ENCODE measurements around the gene LCN6. TPM values are rescaled to one million over a fixed set of nuclear protein-coding genes. Genes with fewer than 3 reads are reported as not detected.

LCN6 gene
- total and polyA plus RNA-seq, 10 of the 15 experiments (the other 5 are each of a cell fraction or from before 2014, with no cell fraction given): not detected

DNA sequence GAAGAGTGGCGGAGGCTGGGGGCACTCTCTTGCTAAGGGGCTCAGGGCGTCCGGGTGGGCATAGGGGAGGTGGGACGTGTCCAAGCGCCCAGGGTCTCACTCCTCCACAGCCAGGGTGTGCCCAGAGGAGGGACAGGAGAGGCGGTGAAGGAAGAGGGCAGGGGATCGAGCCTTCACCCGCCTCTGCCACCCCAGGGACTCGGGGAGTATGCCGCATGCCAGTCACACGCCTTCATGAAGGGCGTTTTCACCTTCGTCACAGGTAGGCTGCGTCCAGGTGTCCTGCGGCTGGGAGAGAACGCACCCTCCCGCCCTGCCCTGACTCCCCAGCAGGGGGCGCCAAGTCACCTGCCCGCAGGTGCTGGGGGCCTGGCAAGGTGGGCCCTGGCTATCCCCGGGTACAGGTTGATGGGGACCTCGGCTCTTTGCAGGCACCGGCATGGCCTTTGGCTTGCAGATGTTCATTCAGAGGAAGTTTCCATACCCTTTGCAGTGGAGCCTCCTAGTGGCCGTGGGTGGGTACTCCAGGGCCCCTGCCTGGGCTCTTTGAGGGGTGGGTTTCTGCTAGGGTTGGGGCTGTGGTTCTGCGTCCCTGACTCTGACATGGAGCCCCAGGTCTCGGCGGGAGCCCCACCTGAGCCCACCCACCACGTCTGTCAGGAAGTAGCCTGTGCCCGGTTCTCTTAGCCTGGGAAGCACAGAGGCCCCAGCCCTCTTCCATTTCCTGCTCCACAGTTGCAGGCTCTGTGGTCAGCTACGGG is 43.4 kb upstream of the LCN6 start (continued):
- TF ChIP-seq TAF1 (IDR thresholded peaks at IDR 0.05; ENCODE audit: borderline replicate concordance, low read depth, low read length) (no peak), TBL1XR1 (IDR thresholded peaks at IDR 0.05; ENCODE audit: low read depth, low read length) (no peak), HDGF (IDR thresholded peaks at IDR 0.05) (peak; percentile 27; the same call in 1 of the 2 replicates), PML (IDR thresholded peaks at IDR 0.05; ENCODE audit: low read length) (no peak), IKZF1 (conservative IDR thresholded peaks at IDR 0.05) (peak; percentile 9; the same call in 1 of the 2 replicates), GATAD2B (conservative IDR thresholded peaks at IDR 0.05; ENCODE audit: low read depth) (no peak), MEF2B (IDR thresholded peaks at IDR 0.05; ENCODE audit: partially characterized antibody, poor library complexity, severe bottlenecking) (no peak), NBN (IDR thresholded peaks at IDR 0.05) (peak; percentile 68), CBX3 (IDR thresholded peaks at IDR 0.05; ENCODE audit: borderline replicate concordance, low read depth) (no peak), SMAD1 (IDR thresholded peaks at IDR 0.05; ENCODE audit: low read depth, partially characterized antibody) (no peak), RAD21 (IDR thresholded peaks at IDR 0.05; ENCODE audit: insufficient read depth, low read depth, low read length) (peak; percentile 35; the same call in 1 of the 2 replicates)
- TF ChIP-seq, protein P1, sequence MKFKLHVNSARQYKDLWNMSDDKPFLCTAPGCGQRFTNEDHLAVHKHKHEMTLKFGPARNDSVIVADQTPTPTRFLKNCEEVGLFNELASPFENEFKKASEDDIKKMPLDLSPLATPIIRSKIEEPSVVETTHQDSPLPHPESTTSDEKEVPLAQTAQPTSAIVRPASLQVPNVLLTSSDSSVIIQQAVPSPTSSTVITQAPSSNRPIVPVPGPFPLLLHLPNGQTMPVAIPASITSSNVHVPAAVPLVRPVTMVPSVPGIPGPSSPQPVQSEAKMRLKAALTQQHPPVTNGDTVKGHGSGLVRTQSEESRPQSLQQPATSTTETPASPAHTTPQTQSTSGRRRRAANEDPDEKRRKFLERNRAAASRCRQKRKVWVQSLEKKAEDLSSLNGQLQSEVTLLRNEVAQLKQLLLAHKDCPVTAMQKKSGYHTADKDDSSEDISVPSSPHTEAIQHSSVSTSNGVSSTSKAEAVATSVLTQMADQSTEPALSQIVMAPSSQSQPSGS (IDR thresholded peaks at IDR 0.05; ENCODE audit: low read length): no peak
- TF ChIP-seq, protein P2, sequence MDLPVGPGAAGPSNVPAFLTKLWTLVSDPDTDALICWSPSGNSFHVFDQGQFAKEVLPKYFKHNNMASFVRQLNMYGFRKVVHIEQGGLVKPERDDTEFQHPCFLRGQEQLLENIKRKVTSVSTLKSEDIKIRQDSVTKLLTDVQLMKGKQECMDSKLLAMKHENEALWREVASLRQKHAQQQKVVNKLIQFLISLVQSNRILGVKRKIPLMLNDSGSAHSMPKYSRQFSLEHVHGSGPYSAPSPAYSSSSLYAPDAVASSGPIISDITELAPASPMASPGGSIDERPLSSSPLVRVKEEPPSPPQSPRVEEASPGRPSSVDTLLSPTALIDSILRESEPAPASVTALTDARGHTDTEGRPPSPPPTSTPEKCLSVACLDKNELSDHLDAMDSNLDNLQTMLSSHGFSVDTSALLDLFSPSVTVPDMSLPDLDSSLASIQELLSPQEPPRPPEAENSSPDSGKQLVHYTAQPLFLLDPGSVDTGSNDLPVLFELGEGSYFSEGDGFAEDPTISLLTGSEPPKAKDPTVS (IDR thresholded peaks at IDR 0.05; ENCODE audit: low read depth, low read length): no peak
- TF ChIP-seq, protein P3, sequence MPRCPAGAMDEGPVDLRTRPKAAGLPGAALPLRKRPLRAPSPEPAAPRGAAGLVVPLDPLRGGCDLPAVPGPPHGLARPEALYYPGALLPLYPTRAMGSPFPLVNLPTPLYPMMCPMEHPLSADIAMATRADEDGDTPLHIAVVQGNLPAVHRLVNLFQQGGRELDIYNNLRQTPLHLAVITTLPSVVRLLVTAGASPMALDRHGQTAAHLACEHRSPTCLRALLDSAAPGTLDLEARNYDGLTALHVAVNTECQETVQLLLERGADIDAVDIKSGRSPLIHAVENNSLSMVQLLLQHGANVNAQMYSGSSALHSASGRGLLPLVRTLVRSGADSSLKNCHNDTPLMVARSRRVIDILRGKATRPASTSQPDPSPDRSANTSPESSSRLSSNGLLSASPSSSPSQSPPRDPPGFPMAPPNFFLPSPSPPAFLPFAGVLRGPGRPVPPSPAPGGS (IDR thresholded peaks at IDR 0.05; ENCODE audit: borderline replicate concordance, insufficient read depth, low read depth, low read length, poor library complexity, severe bottlenecking): no peak
- TF ChIP-seq, protein P4, sequence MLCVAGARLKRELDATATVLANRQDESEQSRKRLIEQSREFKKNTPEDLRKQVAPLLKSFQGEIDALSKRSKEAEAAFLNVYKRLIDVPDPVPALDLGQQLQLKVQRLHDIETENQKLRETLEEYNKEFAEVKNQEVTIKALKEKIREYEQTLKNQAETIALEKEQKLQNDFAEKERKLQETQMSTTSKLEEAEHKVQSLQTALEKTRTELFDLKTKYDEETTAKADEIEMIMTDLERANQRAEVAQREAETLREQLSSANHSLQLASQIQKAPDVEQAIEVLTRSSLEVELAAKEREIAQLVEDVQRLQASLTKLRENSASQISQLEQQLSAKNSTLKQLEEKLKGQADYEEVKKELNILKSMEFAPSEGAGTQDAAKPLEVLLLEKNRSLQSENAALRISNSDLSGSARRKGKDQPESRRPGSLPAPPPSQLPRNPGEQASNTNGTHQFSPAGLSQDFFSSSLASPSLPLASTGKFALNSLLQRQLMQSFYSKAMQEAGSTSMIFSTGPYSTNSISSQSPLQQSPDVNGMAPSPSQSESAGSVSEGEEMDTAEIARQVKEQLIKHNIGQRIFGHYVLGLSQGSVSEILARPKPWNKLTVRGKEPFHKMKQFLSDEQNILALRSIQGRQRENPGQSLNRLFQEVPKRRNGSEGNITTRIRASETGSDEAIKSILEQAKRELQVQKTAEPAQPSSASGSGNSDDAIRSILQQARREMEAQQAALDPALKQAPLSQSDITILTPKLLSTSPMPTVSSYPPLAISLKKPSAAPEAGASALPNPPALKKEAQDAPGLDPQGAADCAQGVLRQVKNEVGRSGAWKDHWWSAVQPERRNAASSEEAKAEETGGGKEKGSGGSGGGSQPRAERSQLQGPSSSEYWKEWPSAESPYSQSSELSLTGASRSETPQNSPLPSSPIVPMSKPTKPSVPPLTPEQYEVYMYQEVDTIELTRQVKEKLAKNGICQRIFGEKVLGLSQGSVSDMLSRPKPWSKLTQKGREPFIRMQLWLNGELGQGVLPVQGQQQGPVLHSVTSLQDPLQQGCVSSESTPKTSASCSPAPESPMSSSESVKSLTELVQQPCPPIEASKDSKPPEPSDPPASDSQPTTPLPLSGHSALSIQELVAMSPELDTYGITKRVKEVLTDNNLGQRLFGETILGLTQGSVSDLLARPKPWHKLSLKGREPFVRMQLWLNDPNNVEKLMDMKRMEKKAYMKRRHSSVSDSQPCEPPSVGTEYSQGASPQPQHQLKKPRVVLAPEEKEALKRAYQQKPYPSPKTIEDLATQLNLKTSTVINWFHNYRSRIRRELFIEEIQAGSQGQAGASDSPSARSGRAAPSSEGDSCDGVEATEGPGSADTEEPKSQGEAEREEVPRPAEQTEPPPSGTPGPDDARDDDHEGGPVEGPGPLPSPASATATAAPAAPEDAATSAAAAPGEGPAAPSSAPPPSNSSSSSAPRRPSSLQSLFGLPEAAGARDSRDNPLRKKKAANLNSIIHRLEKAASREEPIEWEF (IDR thresholded peaks at IDR 0.05; ENCODE audit: insufficient replicate concordance, low read depth, low read length): no peak
- TF ChIP-seq, protein P5, sequence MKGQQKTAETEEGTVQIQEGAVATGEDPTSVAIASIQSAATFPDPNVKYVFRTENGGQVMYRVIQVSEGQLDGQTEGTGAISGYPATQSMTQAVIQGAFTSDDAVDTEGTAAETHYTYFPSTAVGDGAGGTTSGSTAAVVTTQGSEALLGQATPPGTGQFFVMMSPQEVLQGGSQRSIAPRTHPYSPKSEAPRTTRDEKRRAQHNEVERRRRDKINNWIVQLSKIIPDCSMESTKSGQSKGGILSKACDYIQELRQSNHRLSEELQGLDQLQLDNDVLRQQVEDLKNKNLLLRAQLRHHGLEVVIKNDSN (IDR thresholded peaks at IDR 0.05; ENCODE audit: borderline replicate concordance, extremely low read length, insufficient read depth, low read depth, low read length): no peak
- TF ChIP-seq, protein P6, sequence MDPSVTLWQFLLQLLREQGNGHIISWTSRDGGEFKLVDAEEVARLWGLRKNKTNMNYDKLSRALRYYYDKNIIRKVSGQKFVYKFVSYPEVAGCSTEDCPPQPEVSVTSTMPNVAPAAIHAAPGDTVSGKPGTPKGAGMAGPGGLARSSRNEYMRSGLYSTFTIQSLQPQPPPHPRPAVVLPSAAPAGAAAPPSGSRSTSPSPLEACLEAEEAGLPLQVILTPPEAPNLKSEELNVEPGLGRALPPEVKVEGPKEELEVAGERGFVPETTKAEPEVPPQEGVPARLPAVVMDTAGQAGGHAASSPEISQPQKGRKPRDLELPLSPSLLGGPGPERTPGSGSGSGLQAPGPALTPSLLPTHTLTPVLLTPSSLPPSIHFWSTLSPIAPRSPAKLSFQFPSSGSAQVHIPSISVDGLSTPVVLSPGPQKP (IDR thresholded peaks at IDR 0.05; ENCODE audit: low read depth, low read length): no peak
